Measurements from ENCODE around the gene MYO10. TPM values are rescaled to one million over a fixed set of nuclear protein-coding genes. Genes with fewer than 3 reads are reported as not detected.
"Not testable (repeated sequence)": the region's sequence is repeated elsewhere in the genome, so short reads cannot be mapped to it uniquely, and the experiment has no call there.

The MYO10 gene
- total RNA-seq, 2 experiments from 2014 or later, result 0.03 to 1.7 TPM

- no peak overlapping the region for H3K4me2 ChIP-seq (ENCODE audit: low read length)
- H3K79me2 ChIP-seq (ENCODE audit: insufficient read depth, low read depth, low read length), result no peaks in the 10 kb centered on the region
- H3K9me3 ChIP-seq (ENCODE audit: low read length), result no peaks in the 10 kb centered on the region
- no peak for DNase-seq (ENCODE audit: low spot score)
- H3K4me3 ChIP-seq (ENCODE audit: low read depth, low read length, poor library complexity, severe bottlenecking), result no peak overlapping the region
- BruUV-seq (replicated peaks), result no TSS peak
- H3K9me2 ChIP-seq (ENCODE audit: insufficient read depth, low read length), result no peaks in the 10 kb centered on the region
- H2AFZ ChIP-seq (ENCODE audit: low read length), result no peak overlapping the region
- H4K20me1 ChIP-seq (ENCODE audit: insufficient read depth, low read length), result no peaks in the 10 kb centered on the region
- H3K36me3 ChIP-seq (ENCODE audit: insufficient read depth, low read length), result no peaks in the 10 kb centered on the region
- intact Hi-C loops (cut with micrococcal nuclease; ENCODE audit: unreplicated experiment), result no loop called here
- H3K27ac ChIP-seq (ENCODE audit: low read depth, low read length, poor library complexity, severe bottlenecking), result no peak overlapping the region
- peaks cover 1% of the 10 kb centered on the region for H3K4me1 ChIP-seq (ENCODE audit: insufficient read depth, low read length, poor library complexity, severe bottlenecking)
- CTCF ChIA-PET (ENCODE audit: unreplicated experiment), result no interaction called here
- TF ChIP-seq EZH2phosphoT487 (IDR thresholded peaks at IDR 0.05; ENCODE audit: borderline replicate concordance, low read depth, low read length) (no peak), CTCF (conservative IDR thresholded peaks at IDR 0.05; ENCODE audit: low read length) (no peak)
- POLR2A ChIA-PET, result no interaction called here
Measured at GRCh38 chr5:16721151-16722096, 214.7 kb downstream of the MYO10 start.

- H3K36me3 ChIP-seq (ENCODE audit: insufficient read depth, low read length); H2AFZ ChIP-seq (ENCODE audit: low read length); H3K79me2 ChIP-seq (ENCODE audit: insufficient read depth, low read depth, low read length); H3K27ac ChIP-seq (ENCODE audit: low read depth, low read length, poor library complexity, severe bottlenecking); H4K20me1 ChIP-seq (ENCODE audit: insufficient read depth, low read length); POLR2A ChIA-PET; H3K9me3 ChIP-seq (ENCODE audit: low read length); H3K4me2 ChIP-seq (ENCODE audit: low read length); intact Hi-C loops (cut with micrococcal nuclease; ENCODE audit: unreplicated experiment); DNase-seq (ENCODE audit: low spot score); H3K4me3 ChIP-seq (ENCODE audit: low read depth, low read length, poor library complexity, severe bottlenecking); H3K9me2 ChIP-seq (ENCODE audit: insufficient read depth, low read length); BruUV-seq (replicated peaks); H3K4me1 ChIP-seq (ENCODE audit: insufficient read depth, low read length, poor library complexity, severe bottlenecking): not testable (repeated sequence)
- CTCF ChIA-PET (ENCODE audit: unreplicated experiment), result interaction anchor here (0.6 kb wide), 1 partner anchor 1999 kb away, joined by 3 read pairs; no protein-coding TSS in a partner anchor
Measured at GRCh38 chr5:16718036-16718435, 218.1 kb downstream of the MYO10 start.

GRCh38 chr5:16713386-16713928 is 222.6 kb downstream of the MYO10 start:
- DNase-seq (ENCODE audit: low spot score), result no peak
- Histone ChIP-seq H3K4me2 (ENCODE audit: low read length) (no peak overlapping the region), H3K4me1 (ENCODE audit: insufficient read depth, low read length, poor library complexity, severe bottlenecking) (no peaks in the 10 kb centered on the region), H3K9me3 (ENCODE audit: low read length) (no peaks in the 10 kb centered on the region), H3K4me3 (ENCODE audit: low read depth, low read length, poor library complexity, severe bottlenecking) (no peak overlapping the region), H2AFZ (ENCODE audit: low read length) (no peak overlapping the region), H3K36me3 (ENCODE audit: insufficient read depth, low read length) (no peaks in the 10 kb centered on the region), H4K20me1 (ENCODE audit: insufficient read depth, low read length) (no peaks in the 10 kb centered on the region), H3K79me2 (ENCODE audit: insufficient read depth, low read depth, low read length) (no peaks in the 10 kb centered on the region), H3K9me2 (ENCODE audit: insufficient read depth, low read length) (no peaks in the 10 kb centered on the region), H3K27ac (ENCODE audit: low read depth, low read length, poor library complexity, severe bottlenecking) (no peak overlapping the region)
- POLR2A ChIA-PET, result interaction anchor here (0.5 to 1.4 kb wide), 2 partner anchors 14 to 61 kb away, joined by 3 read pairs; no protein-coding TSS in a partner anchor
- TF ChIP-seq CTCF (conservative IDR thresholded peaks at IDR 0.05; ENCODE audit: low read length), result no peak
- no peak for TF ChIP-seq EZH2phosphoT487 (IDR thresholded peaks at IDR 0.05; ENCODE audit: borderline replicate concordance, low read depth, low read length)
- no TSS peak for BruUV-seq (replicated peaks)
- intact Hi-C loops (cut with micrococcal nuclease; ENCODE audit: unreplicated experiment), result no loop called here
- CTCF ChIA-PET (ENCODE audit: unreplicated experiment), result no interaction called here

Data from OCI-LY7 (cell line).